Neural progenitor cell (in vitro differentiated cells): ENCODE measurements around the gene TNFRSF1B. TPM values are rescaled to one million over a fixed set of nuclear protein-coding genes. Genes with fewer than 3 reads are reported as not detected.

Source experiments
- DNase-seq: peaks from one replicate; pipeline ENCODE4 v3.0.0-alpha.2; 2016; ENCODE audit warnings: low spot score
- H2AFZ ChIP-seq: fragments of 200-600 bp; sonication (generic); replicated peaks from 2 replicates; pipeline ENCODE4 v1.6.1; 2016; ENCODE audit warnings: antibody characterized with exemption
- H3F3A ChIP-seq: fragments of 200-600 bp; sonication (generic); 2 replicates; pipeline ENCODE4 v1.6.1; 2016; ENCODE audit warnings: antibody characterized with exemption, low read depth
- H3K27ac ChIP-seq: fragments of 200-600 bp; sonication (generic); 2 replicates; pipeline ENCODE4 v1.5.1; 2016; ENCODE audit warnings: mild to moderate bottlenecking
- H3K27me3 ChIP-seq: fragments of 200-600 bp; sonication (generic); 2 replicates; pipeline ENCODE4 v1.6.1; 2016; ENCODE audit warnings: mild to moderate bottlenecking, moderate library complexity
- H3K36me3 ChIP-seq: fragments of 200-600 bp; sonication (generic); 2 replicates; pipeline ENCODE4 v1.5.1; 2016
- H3K4me1 ChIP-seq: fragments of 200-600 bp; sonication (generic); 2 replicates; pipeline ENCODE4 v1.6.1; 2016; ENCODE audit warnings: mixed run types
- H3K4me2 ChIP-seq: fragments of 200-600 bp; sonication (generic); 2 replicates; pipeline ENCODE4 v1.6.1; 2016
- H3K4me3 ChIP-seq: fragments of 200-600 bp; sonication (generic); 2 replicates; pipeline ENCODE4 v1.5.1; 2016
- H3K79me2 ChIP-seq: fragments of 200-600 bp; sonication (generic); 2 replicates; pipeline ENCODE4 v1.6.1; 2016; ENCODE audit warnings: low read depth
- H3K9ac ChIP-seq: fragments of 200-600 bp; sonication (generic); 2 replicates; pipeline ENCODE4 v1.6.1; 2016
- H3K9me3 ChIP-seq: fragments of 200-600 bp; sonication (generic); 2 replicates; pipeline ENCODE4 v1.5.1; 2016; ENCODE audit warnings: low read depth
- H4K20me1 ChIP-seq: fragments of 200-600 bp; sonication (generic); 2 replicates; pipeline ENCODE4 v1.6.1; 2016; ENCODE audit warnings: low read depth
- H3K27ac Mint-ChIP-seq: 3 replicates; pipeline ENCODE4 v1.8.0; 2021; ENCODE audit warnings: mixed read lengths
- H3K27me3 Mint-ChIP-seq: 2 replicates; pipeline ENCODE4 v1.8.0; 2022; ENCODE audit warnings: low read depth, mild to moderate bottlenecking, inconsistent platforms, moderate library complexity, mixed read lengths; ENCODE audit not compliant: insufficient read depth
- H3K36me3 Mint-ChIP-seq: 3 replicates; pipeline ENCODE4 v1.8.0; 2021; ENCODE audit warnings: mixed read lengths
- H3K4me1 Mint-ChIP-seq: 3 replicates; pipeline ENCODE4 v1.8.0; 2021; ENCODE audit warnings: mixed read lengths
- H3K4me3 Mint-ChIP-seq: 3 replicates; pipeline ENCODE4 v1.8.0; 2021; ENCODE audit warnings: mild to moderate bottlenecking, moderate library complexity, mixed read lengths
- H3K9me3 Mint-ChIP-seq: 3 replicates; pipeline ENCODE4 v1.8.0; 2020; ENCODE audit warnings: mixed read lengths
- EZH2 ChIP-seq: fragments of 200-600 bp; sonication (generic); IDR thresholded peaks from 2 replicates; pipeline ENCODE4 v1.6.1; 2017; ENCODE audit warnings: antibody characterized with exemption, mild to moderate bottlenecking, moderate library complexity
- EZH2phosphoT487 ChIP-seq: fragments of 200-600 bp; sonication (generic); IDR thresholded peaks from 2 replicates; pipeline ENCODE4 v1.6.1; 2017; ENCODE audit warnings: antibody characterized with exemption
- total RNA-seq: library from RNA; depleted of rRNA; stranded (reverse); fragments of >200 nt; gene quantifications from 2 replicates; pipeline ENCODE4 v1.2.3, GENCODE V29; 2015; ENCODE audit warnings: low replicate concordance
- TF ChIP-seq, protein P1 (sequence below): fragments of 200-600 bp; sonication (generic); IDR thresholded peaks from 2 replicates; pipeline ENCODE4 v1.5.1; 2017; ENCODE audit warnings: antibody characterized with exemption, mild to moderate bottlenecking

The TNFRSF1B gene
- total RNA-seq, 1 donor from 2014 or later, result 0.04 TPM

DNA sequence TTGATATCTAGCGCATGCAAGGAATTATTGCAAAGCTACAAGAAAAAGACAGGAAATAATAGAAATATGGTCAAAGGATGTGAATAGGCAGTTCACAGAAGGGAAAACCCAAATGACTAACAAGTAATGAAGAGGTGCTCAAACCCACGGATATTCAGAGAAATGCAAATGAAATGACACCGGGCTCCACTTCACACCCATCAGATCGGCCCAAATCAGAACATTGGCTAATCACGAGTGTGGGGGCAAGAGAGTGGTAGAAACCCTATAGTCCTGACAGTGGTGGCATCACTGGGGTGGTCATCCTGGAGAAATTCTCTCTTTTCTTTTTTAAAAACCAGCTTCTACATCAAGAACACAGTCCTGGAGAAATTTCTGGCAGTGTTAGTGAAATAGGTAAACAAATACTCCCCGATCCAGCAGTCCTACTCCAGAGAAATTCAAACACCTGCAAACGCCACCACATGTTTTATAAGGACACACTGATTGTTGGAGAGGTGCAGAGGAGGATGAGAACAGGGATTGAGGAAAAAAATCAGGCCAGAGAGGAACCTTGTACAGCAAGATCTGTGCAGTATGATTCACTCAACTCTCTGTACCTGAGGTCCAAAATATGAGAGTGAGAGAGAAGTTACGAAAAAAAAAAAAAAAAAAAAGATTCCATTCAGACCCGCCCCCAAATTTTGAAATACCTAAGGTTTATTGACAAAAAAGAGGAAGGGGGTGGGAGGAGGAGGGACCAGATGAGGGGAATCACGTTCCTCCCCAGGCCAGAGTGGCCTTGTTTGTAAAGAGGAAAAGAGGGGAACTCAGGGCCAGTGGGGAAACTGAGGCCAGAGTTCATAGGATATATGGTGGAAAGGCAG is 9.2 kb upstream of the TNFRSF1B start:
- Mint-ChIP-seq H3K4me3 (peak overlapping the region; percentile 5), H3K9me3 (no peaks in the 10 kb centered on the region), H3K36me3 (no peaks in the 10 kb centered on the region), H3K4me1 (peaks cover 41% of the 10 kb centered on the region), H3K27ac (peak overlapping the region; percentile 18), H3K27me3 (peaks cover 5% of the 10 kb centered on the region)
- no peak for DNase-seq
- Histone ChIP-seq H3K79me2 (no peaks in the 10 kb centered on the region), H3F3A (peaks cover 5% of the 10 kb centered on the region), H3K36me3 (no peaks in the 10 kb centered on the region), H2AFZ (no peak overlapping the region), H3K9me3 (no peaks in the 10 kb centered on the region), H3K4me3 (peak overlapping the region; percentile 22), H4K20me1 (no peaks in the 10 kb centered on the region), H3K27ac (no peak overlapping the region), H3K4me1 (peaks cover 21% of the 10 kb centered on the region), H3K4me2 (peak overlapping the region; percentile 73), H3K9ac (no peak overlapping the region), H3K27me3 (no peaks in the 10 kb centered on the region)
- TF ChIP-seq EZH2 (no peak), EZH2phosphoT487 (no peak)
- TF ChIP-seq, protein P1, sequence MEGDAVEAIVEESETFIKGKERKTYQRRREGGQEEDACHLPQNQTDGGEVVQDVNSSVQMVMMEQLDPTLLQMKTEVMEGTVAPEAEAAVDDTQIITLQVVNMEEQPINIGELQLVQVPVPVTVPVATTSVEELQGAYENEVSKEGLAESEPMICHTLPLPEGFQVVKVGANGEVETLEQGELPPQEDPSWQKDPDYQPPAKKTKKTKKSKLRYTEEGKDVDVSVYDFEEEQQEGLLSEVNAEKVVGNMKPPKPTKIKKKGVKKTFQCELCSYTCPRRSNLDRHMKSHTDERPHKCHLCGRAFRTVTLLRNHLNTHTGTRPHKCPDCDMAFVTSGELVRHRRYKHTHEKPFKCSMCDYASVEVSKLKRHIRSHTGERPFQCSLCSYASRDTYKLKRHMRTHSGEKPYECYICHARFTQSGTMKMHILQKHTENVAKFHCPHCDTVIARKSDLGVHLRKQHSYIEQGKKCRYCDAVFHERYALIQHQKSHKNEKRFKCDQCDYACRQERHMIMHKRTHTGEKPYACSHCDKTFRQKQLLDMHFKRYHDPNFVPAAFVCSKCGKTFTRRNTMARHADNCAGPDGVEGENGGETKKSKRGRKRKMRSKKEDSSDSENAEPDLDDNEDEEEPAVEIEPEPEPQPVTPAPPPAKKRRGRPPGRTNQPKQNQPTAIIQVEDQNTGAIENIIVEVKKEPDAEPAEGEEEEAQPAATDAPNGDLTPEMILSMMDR, result no peak

DNA sequence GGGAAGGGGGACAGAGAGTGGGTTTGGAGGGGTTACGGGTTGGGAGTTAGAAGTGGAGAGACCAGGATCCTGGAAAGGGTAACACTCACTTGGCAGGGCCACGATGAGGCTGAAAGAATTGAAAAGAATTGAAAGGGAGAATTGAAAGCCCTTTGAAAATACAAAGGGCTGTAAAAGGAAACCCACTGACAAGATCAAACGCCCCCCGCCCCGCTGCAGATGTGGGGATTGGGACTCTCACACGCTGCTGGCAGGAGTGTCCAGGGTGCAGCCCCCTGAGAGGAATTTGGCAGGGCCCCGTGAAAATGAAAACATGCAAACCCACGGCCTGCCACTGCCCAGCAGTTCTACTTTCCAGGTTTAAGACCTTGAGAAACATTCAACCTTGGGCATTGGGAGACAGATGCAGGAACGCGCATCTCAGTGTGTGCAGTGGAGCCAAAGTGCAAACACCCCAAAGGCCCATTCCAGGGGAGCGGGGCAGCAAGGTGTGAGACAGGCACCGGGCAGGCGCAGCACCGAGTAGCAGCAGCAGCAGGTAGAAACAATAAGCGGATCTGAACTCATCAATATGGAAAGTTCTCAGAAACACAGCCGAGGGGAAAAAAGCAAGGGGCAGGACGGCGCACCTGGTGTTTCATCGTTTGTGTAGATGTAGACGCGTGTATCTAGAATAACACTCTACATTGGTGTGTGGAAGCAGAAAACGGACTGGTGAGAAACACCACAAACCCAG is 8.3 kb upstream of the TNFRSF1B start:
- Mint-ChIP-seq H3K27me3 (peaks cover 5% of the 10 kb centered on the region), H3K9me3 (no peaks in the 10 kb centered on the region), H3K36me3 (no peaks in the 10 kb centered on the region), H3K4me1 (peaks cover 39% of the 10 kb centered on the region), H3K27ac (peak overlapping the region; percentile 91), H3K4me3 (peak overlapping the region; percentile 23)
- TF ChIP-seq, protein P1, result no peak
- TF ChIP-seq EZH2, result no peak
- TF ChIP-seq EZH2phosphoT487, result no peak
- H2AFZ ChIP-seq, result no peak overlapping the region
- peak overlapping the region; percentile 73 for H3K4me2 ChIP-seq
- peaks cover 5% of the 10 kb centered on the region for H3F3A ChIP-seq
- H3K79me2 ChIP-seq, result no peaks in the 10 kb centered on the region
- H3K9me3 ChIP-seq, result no peaks in the 10 kb centered on the region
- H3K27ac ChIP-seq, result no peak overlapping the region
- no peaks in the 10 kb centered on the region for H4K20me1 ChIP-seq
- H3K4me3 ChIP-seq, result peak overlapping the region; percentile 22
- peak; percentile 79 for DNase-seq
- H3K9ac ChIP-seq, result no peak overlapping the region
- no peaks in the 10 kb centered on the region for H3K27me3 ChIP-seq
- H3K36me3 ChIP-seq, result no peaks in the 10 kb centered on the region
- peaks cover 21% of the 10 kb centered on the region for H3K4me1 ChIP-seq

DNA sequence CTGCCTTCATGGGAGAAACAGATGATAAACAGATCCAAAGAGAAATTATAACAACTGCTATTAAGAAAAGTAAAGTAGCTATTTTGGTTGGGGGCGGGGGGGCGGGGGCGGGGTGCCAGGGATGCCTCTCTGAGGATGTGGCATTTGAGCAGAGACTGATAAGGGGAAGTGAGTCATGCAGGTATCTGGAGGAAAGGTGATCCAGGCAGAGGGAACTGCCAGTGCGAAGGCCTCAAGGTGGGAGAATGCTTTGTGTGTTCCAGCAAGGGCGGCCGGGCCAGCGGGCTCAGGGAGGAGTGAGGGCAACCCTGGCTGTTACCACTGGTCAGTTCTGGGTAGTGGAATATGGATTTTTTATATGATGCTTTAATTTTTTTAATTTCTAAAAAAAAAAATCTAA is 7.0 kb upstream of the TNFRSF1B start:
- Histone ChIP-seq H3K27me3 (peaks cover under 1% of the 10 kb centered on the region), H3K27ac (no peak overlapping the region), H3K4me2 (no peak overlapping the region), H3K4me1 (peaks cover 21% of the 10 kb centered on the region), H2AFZ (no peak overlapping the region), H3K36me3 (no peaks in the 10 kb centered on the region), H3K79me2 (no peaks in the 10 kb centered on the region), H3K4me3 (no peak overlapping the region), H3K9ac (no peak overlapping the region), H4K20me1 (no peaks in the 10 kb centered on the region), H3K9me3 (no peaks in the 10 kb centered on the region), H3F3A (peaks cover 5% of the 10 kb centered on the region)
- H3K4me1 Mint-ChIP-seq, result peaks cover 36% of the 10 kb centered on the region
- no peak overlapping the region for H3K27ac Mint-ChIP-seq
- no peak for TF ChIP-seq EZH2
- TF ChIP-seq, protein P1, result no peak
- TF ChIP-seq EZH2phosphoT487, result no peak
- no peaks in the 10 kb centered on the region for H3K9me3 Mint-ChIP-seq
- no peak for DNase-seq
- H3K36me3 Mint-ChIP-seq, result no peaks in the 10 kb centered on the region
- H3K4me3 Mint-ChIP-seq, result no peak overlapping the region
- H3K27me3 Mint-ChIP-seq, result peaks cover 5% of the 10 kb centered on the region
